Adipocyte (in vitro differentiated cells): ENCODE results near the gene PEX14.

Experiments used
- DNase-seq: peaks from one replicate; pipeline ENCODE4 v3.0.0-alpha.2; 2015; ENCODE audit warnings: low read depth
- H3K27me3 ChIP-seq: replicated peaks from 2 replicates; pipeline ENCODE4 v1.7.0; 2013; ENCODE audit warnings: mild to moderate bottlenecking, low read length, moderate library complexity; ENCODE audit not compliant: control insufficient read depth, insufficient read depth
- H3K36me3 ChIP-seq: 2 replicates; pipeline ENCODE4 v1.7.0; 2013; ENCODE audit warnings: low read length, mild to moderate bottlenecking, moderate library complexity; ENCODE audit not compliant: control insufficient read depth, insufficient read depth, severe bottlenecking
- H3K4me1 ChIP-seq: 2 replicates; pipeline ENCODE4 v1.7.0; 2013; ENCODE audit warnings: mild to moderate bottlenecking, low read length, moderate library complexity; ENCODE audit not compliant: control insufficient read depth, insufficient read depth
- H3K4me3 ChIP-seq: 2 replicates; pipeline ENCODE4 v1.7.0; 2013; ENCODE audit warnings: mild to moderate bottlenecking, low read length, moderate library complexity
- H3K9ac ChIP-seq: 2 replicates; pipeline ENCODE4 v1.7.0; 2013; ENCODE audit warnings: mild to moderate bottlenecking, low read length, moderate library complexity
- H3K9me3 ChIP-seq: 2 replicates; pipeline ENCODE4 v1.7.0; 2013; ENCODE audit warnings: mild to moderate bottlenecking, low read length, moderate library complexity; ENCODE audit not compliant: control insufficient read depth

The PEX14 gene

DNA sequence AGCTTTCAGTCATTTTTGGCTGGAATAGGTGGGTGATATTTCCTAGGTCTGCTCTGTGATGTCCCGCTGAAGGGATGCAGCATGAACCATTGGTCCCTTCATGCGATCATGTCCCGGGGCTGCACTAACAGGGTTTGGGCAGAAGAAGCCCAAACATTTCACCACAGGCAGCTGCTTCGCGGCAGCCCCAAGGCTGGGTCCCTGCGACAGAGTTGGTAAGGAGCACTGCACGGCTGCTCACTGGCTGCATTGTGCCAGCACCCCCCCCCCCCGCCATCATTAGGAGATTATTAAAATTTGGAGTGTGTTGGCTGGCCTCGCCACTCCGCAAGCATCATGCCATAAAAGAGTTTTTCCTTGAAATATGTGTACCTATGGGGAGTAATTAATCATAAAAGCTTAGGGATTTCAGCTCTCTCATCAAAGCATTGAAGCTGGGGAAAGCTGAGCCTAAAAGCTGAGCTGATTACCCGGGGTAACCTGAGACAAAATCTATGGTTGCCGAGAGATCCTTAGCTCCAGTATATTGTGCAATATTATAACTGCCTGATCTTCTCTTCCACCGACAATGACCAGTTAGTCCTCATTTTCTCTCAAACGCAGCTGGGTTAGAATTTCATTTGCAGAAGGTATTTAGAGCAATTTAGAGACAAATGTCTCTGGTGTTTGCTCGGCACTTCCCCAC is 62.5 kb downstream of the PEX14 start:
- H3K4me1 ChIP-seq: peaks cover 6% of the 10 kb centered on the region
- peak; percentile 11 for DNase-seq

GRCh38 chr1:10538646-10539355 is 64.1 kb downstream of the PEX14 start:
- no peak overlapping the region for H3K4me3 ChIP-seq
- DNase-seq: no peak
- H3K9me3 ChIP-seq: no peaks in the 10 kb centered on the region
- H3K9ac ChIP-seq: no peak overlapping the region
- peaks cover 6% of the 10 kb centered on the region for H3K4me1 ChIP-seq
- no peaks in the 10 kb centered on the region for H3K27me3 ChIP-seq
- peaks cover 34% of the 10 kb centered on the region for H3K36me3 ChIP-seq

More for the DNA sequence above, 62.5 kb downstream of the PEX14 start:
- no peak overlapping the region for H3K9ac ChIP-seq
- H3K27me3 ChIP-seq: no peaks in the 10 kb centered on the region
- H3K9me3 ChIP-seq: no peaks in the 10 kb centered on the region
- H3K4me3 ChIP-seq: no peak overlapping the region
- H3K36me3 ChIP-seq: peaks cover 25% of the 10 kb centered on the region

DNA sequence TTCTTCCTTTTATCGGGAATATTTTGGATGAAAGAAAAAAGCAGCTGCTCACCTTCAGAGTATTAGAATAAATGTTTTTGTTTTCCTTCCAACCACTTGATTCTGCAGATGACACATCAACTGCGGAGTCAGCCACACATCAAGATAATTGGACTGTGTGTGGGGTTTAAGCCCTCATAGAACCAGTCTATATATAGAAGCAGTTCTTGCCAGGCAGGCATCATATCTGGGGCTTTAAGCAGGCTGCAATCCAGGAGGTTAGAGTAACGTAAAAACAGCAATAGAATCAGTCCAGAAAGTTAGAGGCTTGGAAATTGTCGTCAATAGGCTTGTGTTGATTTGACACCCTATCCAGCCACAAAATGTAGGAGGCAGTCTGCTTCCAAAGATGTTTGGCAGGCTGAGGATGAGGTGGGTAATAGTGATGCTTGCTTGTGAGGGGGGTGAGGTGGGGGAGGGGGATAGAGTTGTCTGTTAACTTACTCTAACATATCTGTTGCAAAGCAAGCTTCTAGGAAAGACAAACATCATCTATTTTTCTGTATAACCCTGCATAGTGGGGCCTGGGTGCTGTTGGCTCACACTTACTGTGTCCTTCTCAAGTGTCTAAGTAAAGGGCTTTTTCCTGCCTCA is 64.8 kb downstream of the PEX14 start:
- no peak overlapping the region for H3K9ac ChIP-seq
- H3K9me3 ChIP-seq: no peaks in the 10 kb centered on the region
- no peak for DNase-seq
- H3K27me3 ChIP-seq: no peaks in the 10 kb centered on the region
- peaks cover 6% of the 10 kb centered on the region for H3K4me1 ChIP-seq
- peaks cover 34% of the 10 kb centered on the region for H3K36me3 ChIP-seq
- H3K4me3 ChIP-seq: no peak overlapping the region

- peaks cover 6% of the 10 kb centered on the region for H3K4me1 ChIP-seq
- no peak overlapping the region for H3K4me3 ChIP-seq
- H3K9me3 ChIP-seq: no peaks in the 10 kb centered on the region
- no peaks in the 10 kb centered on the region for H3K27me3 ChIP-seq
- H3K9ac ChIP-seq: no peak overlapping the region
- DNase-seq: no peak
- peaks cover 34% of the 10 kb centered on the region for H3K36me3 ChIP-seq
These were observed 65.7 kb downstream of the PEX14 start for GRCh38 chr1:10540277-10541005.

DNA sequence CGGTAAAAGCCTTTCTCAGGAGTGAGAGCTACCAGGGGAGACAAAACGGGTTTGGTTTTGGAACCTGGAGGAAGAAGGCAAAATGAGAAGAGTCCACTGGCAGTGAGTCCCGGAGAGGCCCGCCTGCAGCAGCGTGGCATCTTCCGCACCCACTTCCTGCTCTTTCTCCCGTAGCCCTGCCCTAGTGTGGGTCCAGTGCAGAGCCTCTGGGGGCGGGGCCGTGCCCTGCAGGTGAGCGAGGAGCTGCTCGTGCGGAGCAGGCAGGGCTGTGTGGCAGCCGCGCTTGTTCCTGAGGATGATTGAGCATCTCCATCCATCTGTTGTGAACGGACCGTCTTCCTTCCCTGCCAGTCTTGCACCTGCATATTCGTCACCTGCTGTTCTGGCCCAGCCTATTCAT is 66.5 kb downstream of the PEX14 start:
- H3K36me3 ChIP-seq: peaks cover 31% of the 10 kb centered on the region
- no peaks in the 10 kb centered on the region for H3K27me3 ChIP-seq
- peaks cover 6% of the 10 kb centered on the region for H3K4me1 ChIP-seq
- H3K9ac ChIP-seq: no peak overlapping the region
- DNase-seq: no peak
- H3K4me3 ChIP-seq: no peak overlapping the region
- H3K9me3 ChIP-seq: no peaks in the 10 kb centered on the region

DNA sequence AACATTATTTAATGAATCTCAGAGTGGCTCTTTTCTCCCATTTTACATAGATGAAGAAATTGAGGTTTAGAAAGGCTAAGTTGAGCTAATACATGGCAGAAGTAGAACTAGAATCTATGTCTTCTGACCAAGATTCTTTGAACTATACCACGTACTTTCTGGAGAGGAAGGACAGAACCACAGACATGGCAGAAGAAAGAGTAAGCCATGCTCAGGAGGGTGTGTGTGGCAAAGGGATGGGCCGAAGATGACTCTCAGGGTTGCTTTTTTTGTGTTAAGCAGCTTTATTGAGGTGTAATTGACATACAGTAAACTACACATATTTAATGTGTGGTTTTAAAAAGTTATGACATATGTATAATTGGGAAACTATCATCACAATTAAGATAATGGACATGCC is 69.5 kb downstream of the PEX14 start:
- no peak overlapping the region for H3K9ac ChIP-seq
- no peaks in the 10 kb centered on the region for H3K4me1 ChIP-seq
- no peaks in the 10 kb centered on the region for H3K27me3 ChIP-seq
- no peak overlapping the region for H3K4me3 ChIP-seq
- H3K36me3 ChIP-seq: peaks cover 32% of the 10 kb centered on the region
- no peaks in the 10 kb centered on the region for H3K9me3 ChIP-seq
- no peak for DNase-seq

- Histone ChIP-seq H3K9me3 (no peaks in the 10 kb centered on the region), H3K27me3 (no peaks in the 10 kb centered on the region), H3K36me3 (peaks cover 20% of the 10 kb centered on the region), H3K4me3 (no peak overlapping the region), H3K4me1 (no peaks in the 10 kb centered on the region), H3K9ac (no peak overlapping the region)
- DNase-seq: no peak
These were observed 72.1 kb downstream of the PEX14 start for GRCh38 chr1:10546896-10547295.

DNA sequence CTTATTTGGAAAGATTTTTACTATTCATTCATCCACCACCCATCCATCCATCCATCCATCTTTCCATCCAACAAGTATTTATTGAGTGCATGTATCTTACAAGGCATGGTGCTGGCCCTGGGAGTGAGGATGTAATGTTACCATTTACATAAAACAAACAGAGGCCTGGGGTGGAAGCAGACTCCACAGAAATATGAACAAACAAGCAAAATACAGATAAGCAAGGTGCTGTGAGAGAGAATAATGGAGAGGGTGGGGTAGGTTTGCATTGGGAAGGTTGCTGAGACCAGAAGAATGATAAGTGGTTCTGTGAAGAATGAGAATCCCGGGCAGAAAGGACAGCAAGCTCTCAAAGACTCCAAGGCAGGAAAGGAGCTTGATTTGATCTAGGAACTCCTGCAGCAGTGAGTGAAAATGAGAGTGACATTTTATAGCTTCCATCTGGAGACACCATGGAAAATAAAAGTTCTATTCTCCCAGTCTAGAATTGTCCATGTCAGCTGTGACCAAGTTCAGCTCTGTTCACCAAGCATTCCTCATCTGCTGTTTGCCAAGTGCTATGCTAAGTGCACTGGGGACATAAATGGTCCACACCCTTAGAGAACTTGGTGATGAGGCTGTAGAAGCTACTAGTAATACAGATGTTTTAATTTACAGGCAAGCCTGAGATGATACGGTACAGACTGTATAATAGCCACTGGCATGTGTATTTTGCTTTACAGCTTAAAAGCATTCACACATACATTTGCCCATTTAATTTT is 75.3 kb downstream of the PEX14 start:
- Histone ChIP-seq H3K9me3 (no peaks in the 10 kb centered on the region), H3K4me3 (no peak overlapping the region), H3K27me3 (no peaks in the 10 kb centered on the region), H3K36me3 (peaks cover 7% of the 10 kb centered on the region), H3K9ac (no peak overlapping the region), H3K4me1 (no peaks in the 10 kb centered on the region)
- no peak for DNase-seq

DNA sequence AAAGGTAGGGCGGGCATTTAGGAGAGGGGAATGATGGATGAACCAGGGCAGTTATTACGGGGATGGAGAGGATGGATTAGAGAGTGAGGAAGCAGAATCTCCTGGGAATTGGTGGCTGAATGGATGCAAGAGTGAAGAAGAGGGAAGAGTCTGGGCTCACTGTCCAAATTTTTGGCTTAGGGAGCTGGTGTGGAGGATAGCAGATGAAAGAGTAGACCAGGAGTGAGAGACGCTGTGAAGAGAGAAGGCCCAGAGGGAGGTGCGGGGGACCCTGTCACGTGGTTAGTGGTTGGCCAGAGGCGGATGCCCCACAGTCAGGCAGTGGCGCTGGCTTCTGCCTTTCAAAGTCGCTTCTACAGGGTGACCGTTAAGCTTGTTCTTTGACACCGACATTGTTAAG is 78.4 kb downstream of the PEX14 start:
- no peak for DNase-seq
- H3K4me1 ChIP-seq: peaks cover 7% of the 10 kb centered on the region
- no peak overlapping the region for H3K9ac ChIP-seq
- no peaks in the 10 kb centered on the region for H3K9me3 ChIP-seq
- no peaks in the 10 kb centered on the region for H3K27me3 ChIP-seq
- H3K4me3 ChIP-seq: no peak overlapping the region
- H3K36me3 ChIP-seq: no peaks in the 10 kb centered on the region

GRCh38 chr1:10555635-10556429 is 81.1 kb downstream of the PEX14 start:
- Histone ChIP-seq H3K9ac (no peak overlapping the region), H3K9me3 (no peaks in the 10 kb centered on the region), H3K27me3 (no peaks in the 10 kb centered on the region), H3K36me3 (no peaks in the 10 kb centered on the region), H3K4me3 (no peak overlapping the region), H3K4me1 (peaks cover 7% of the 10 kb centered on the region)
- DNase-seq: no peak
